Measurements from ENCODE around the gene PARD3B.

The PARD3B gene

DNA sequence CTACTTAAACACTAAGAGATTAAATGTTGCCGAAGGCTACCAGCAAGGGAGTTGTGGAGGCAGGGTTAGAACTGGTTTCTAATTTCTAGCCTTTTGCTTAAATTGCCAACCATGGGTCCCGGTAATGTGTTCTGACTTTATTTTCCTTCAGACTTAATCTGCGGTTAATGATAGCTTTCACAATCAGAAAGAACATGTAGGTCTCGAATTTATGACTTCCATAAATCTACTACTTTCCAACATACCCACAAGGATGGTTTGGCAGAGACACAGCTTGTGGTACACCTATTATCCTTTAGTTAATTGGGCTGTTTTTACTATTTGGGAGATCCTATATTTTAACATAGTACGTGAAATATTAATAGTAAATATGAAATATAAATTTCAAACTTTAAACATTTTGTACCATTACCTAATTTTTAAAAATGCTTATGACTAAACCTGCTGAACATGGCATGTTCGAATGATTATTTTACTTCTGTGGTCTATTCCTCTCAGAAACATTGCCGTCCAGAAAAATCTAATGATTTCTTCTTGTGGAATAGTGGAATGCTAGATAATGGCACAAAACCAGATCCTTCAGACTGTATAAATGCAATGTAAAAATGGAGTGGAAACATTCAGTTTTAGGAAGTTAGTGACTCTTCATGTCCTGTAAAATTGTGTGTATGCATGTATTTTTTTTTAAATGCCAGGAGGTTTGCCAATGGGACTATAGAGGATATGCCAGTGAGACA lies 41.3 kb downstream of the PARD3B start:
- DNase-seq (ENCODE audit: low read depth), result no peak

DNA sequence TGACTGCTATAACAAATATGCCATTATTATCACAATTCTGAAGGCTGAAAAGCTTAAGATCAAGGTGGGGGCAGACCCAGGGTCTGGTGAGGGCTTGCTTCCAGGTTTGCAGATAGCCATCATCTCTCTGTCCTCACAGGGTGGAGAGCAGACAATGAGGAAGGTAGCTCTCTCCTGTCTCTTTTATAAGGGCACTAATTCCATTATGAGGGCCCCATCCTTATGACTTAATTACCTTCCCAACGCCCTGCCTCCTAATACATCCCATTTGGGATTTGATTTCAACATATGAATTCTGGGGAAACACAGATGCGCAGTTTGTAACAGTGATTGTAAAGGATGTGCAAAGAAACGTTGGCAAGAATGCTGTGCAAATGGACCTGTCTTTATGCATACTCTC lies 44.8 kb downstream of the PARD3B start:
- no peak for DNase-seq (ENCODE audit: low read depth)

DNA sequence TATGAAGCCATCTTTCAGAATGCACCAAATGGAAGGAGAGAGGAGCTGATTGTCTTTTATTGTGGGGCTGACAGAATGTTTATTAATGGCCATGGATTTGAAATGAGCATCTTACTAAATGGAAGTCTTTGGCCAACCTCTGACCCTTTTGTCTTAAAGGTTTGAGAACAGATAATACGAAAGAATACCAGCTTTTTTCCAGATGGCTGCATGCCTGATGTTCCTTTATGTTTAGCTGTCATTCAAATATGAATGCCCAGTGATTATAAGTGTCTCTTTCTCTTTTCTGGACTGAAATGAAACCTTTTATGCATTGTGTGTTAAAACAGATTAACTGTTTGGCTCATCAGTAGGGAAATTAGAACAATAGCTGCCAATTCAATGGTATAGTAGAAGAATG lies 46.0 kb downstream of the PARD3B start:
- no peak for DNase-seq (ENCODE audit: low read depth)

DNA sequence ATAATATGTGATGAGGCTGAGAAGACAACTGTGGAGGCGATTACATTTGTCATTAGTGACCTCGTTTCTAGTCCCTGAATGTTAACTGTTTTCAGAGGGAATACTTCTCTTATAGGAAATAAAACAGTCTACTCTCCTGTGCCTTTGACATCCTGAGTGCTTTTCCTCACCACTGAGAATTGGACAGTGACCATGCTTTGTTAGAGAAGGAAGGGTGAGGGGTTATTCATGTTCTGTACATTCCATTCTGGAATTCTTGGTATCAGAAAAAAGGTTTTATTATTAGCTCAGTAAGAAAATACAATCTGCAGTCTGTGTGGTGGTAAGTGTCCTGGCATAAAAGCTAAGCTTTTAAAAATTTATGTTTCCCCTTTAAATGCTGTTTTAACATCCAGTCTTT lies 58.8 kb downstream of the PARD3B start:
- no peak for DNase-seq (ENCODE audit: low read depth)

DNA sequence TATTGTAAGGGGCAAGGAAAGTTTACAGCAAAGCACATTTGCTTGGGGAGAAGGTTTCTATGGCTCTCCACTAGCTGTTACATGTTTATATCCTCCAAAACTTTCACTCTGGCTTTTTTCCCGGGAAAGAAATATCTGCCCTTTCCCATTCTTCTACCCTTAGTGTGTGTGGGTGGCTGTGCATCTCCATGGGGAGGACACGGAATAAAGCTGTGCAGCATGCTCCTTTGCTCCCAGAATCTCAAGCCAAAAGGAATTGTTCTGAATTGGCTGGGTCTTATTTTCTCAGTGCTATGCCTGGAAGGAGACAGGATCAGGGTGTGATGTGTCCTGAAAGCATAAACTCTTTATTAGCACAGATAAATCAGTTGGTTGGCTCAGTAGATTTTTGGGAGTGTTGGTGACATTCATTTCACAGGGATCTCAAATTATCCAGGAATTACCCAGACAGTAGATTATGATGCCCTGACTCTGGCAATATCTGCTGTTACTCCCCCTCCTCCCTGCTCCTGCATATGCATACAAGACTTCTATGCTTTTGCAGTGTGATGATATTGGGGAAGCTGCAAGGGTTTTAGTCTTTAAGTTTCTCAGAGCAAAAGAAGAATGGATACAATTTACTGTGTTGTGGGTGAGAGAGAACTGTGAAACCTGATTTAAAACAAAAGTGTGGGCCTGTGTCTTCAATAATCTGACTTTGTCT lies 63.1 kb downstream of the PARD3B start:
- no peak for DNase-seq (ENCODE audit: low read depth)

DNA sequence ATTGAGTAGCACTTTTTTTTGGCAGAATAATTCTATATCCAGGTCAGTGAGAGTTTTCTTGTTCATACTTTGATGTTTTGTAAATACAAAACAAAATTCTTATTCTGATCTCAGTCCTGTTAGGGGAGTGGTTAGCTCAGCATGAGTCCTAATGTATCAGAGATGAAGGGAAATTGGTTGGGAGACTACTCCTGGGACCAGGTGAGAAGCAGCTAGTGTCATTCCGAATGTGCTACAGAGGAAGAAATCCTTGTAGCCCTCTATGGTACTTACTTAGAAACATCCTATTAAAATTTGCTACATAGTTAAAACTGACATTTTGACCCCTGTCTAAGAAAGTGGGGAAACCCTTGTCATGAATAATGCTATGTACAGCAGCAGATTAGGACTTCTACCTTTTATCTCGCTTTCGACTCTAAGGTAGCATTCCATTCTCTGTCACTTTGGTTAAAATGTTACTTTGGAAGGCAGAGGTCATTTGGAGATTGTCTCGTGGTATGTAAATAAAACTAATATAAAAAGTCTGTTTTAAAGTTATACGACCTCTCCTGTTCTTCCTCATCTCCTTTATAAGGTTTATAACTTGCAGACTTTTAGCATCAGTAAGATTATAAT lies 65.8 kb downstream of the PARD3B start:
- DNase-seq (ENCODE audit: low read depth), result no peak

DNA sequence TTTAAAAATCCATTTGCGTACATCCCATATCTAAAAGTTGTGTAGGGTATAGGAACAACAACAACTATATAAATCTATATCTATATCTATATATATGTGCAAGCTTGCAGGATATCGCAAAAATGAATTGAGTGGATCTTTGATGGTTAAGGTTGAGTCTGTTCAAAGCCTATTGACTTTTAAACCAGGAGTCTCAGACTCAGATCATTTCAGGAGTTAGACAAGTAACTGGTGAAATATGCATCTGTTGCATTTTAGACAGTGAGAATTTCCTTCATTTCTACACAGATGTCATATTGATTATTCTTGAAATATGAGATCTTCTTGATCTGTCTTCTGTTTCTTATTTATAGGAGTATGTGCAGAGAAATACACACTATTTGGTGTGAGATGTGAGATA lies 66.5 kb downstream of the PARD3B start:
- no peak for DNase-seq (ENCODE audit: low read depth)

DNA sequence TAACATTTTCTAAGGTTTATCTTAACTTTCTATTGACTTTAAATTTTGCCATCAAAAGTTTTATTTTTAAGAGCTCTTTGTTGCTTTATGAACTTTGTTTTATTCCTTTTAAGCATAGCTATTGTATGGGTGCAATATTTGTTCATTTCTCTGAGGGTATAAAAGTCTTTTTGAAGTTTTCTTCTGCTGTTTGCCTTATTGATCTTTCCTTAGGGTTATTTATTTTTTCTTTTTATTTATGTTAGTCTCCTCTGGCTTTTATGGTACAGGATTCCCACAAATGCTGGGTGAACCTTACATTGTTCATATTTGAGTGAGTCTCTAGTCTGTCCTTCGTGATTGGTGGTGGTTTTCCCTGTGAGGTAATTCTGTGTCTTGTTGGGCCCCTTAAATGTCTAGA lies 68.4 kb downstream of the PARD3B start:
- DNase-seq (ENCODE audit: low read depth), result no peak

DNA sequence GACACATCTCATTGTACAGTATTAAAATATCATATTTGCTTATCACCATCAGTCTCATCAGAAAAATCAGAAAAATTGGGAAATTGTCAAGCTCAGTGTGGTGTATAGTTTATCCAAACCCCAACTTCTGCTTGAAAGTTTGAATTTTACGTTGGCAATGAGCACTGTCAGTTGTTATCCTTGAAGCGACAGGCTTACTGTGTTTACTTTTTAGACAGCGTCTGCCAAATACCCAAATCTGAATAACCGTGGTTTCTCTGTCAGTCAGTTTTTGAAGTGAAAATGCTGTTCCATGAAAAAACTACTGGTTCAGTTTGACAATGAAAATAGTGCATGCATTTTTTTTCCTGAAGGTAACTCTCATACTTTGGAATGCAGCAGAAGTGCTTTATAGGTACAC lies 70.2 kb downstream of the PARD3B start:
- no peak for DNase-seq (ENCODE audit: low read depth)

DNA sequence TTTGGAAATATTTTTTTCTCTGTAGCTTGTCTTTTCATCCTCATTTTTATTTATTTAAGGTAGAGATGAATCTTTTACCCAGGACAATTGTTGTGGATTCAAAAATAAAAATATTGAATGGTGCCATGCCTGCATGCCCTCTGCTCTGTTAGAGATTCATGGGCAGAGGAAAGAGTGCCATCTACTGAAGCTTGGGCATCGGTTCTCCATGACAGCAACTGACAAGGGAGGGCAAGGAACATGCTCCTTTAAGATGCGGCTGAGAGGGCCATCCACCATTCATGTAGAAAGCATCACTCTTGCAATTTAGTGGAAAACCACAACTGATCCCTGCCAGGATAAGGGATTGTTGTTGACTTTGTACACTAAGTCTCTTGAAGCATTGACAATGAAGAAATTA lies 79.9 kb downstream of the PARD3B start:
- no peak for DNase-seq (ENCODE audit: low read depth)

DNA sequence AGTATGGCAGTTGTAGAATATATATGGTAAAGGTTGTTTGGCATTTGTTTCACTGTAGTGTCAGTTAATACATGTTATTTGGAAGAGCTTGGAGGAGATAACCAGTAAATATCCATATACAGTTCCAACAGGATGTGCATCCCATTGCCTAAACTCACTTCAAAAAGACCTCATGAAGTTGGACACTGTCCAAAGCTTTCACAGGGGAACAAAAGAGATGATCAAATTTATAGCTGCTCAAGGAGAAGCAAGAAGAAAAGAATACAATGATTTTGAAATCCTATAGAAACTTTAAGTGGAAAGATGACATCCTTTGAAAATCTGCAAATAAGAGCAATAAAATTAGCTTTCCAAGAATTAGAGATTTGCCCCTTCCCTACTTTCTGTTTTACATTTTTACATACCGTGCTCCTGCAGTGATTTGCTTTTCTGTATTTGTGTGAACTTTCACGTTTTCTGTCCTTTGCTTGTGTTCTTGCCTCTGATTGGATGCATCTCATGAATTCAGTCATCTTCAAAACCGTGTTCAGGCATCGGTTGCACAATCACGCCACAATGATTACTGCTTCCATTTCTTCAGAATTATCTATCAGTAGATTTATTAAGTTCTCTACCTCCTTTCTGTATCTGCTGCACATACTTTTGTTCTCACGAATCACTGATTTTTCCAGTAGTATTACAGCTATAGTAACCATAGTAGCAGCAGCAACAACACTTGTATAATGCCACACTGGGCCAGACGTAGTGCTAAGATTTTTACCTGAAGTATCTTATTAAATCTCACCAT lies 83.8 kb downstream of the PARD3B start:
- no peak for DNase-seq (ENCODE audit: low read depth)

DNA sequence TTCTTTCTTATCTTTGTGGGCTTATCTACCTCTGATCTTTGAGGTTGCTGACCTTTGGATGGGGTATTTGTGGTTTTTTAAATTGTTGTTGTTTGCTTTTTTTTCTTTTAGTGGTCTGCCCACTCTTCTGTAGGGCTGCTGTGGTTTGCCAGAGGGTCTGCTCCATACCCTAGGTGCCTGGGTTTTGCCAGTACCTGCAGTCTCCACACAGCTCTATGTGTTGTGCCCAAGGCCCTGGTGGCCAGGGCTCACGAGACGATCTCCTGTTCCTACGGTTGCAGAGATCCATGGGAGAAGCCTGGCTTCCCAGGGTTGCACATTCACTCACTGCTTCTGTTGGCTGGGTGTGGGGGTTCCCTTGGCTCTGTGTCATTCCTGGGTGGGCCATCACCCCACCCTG lies 87.1 kb downstream of the PARD3B start:
- no peak for DNase-seq (ENCODE audit: low read depth)

DNA sequence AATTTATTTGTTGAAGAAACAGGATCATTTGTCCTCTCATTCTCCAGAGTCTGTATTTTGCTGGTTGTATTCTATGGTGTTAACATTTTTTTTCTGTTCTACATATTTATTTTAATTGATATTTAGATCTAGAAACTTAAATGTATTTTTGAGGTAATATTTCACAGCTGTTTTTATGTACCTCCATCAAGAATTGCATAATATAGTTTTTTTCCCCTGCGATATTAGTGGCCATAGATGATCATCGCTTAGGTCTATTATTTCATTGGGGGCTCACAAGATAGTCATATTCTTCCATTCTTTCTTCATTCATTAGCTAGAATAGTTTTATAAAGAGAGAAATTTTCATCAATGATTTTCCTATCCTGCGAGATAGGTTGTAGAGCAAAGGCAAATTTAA lies 89.3 kb downstream of the PARD3B start:
- DNase-seq (ENCODE audit: low read depth), result no peak

DNA sequence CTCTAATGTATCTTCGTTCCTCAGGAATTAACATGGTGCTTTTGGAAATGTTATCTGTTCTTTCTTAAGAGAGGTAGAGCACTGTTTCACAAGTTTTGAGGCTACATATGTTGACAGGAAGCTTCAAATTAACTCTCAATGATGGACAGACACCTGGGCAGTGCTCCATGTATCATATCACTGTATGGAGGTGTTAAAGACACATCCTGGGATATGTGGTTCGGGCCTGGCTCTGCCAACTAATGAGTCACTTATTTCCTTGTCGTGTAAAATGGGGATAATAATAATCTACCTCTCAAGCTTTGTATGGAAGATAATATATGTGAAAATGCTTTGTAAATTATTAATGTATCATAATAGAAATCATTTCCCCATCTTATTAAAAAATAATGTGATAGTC lies 90.2 kb downstream of the PARD3B start:
- no peak for DNase-seq (ENCODE audit: low read depth)

DNA sequence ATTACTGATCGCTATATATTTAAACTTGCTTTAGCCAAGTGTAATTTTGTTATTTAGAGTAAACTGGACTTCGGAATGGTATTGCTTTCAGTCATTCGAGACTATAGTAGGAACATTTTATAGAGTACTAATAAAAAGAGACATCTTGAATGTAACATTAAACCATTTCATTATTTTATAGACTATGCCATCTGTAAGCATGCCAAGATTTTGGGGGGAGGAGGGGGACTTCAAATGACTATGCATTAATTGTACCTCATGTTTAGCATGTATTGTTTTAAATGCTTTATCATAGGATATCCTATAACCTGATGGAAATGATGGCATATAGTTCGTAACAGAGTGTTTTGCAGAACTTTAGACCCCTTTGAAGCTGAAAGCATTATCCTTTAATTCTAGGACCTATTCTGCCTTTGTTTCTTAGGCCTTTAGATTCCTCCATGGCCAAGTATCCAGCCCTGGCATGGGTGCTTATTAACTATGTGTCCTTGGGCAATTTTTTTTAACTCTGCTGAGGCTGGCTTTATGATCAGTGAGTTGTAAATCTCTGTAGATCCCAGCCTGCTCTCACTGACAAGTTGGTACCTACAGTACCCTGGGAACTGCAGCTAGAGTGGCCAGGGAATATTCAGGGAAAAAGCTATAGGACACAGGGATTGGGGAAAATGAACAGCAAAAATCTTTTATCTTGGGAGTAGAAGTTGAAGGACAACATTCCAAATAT lies 93.4 kb downstream of the PARD3B start:
- DNase-seq (ENCODE audit: low read depth), result no peak

DNA sequence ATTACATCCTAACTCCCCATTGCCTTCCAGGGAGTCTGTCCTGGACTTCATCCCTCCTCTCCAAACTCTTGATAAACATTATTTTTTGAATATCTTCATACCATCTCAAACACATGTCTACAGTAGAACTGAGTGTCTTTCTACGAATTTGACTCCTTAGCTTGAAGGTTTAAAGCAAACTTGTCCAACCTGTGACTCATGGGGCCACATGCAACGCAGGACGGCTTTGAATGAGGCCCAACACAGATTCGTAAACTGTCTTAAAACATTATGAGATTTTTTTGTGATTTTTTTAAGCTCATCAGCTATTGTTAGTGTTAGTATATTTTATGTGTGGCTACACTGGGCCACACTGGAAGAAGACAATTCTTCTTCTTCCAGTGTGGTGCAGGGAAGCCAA lies 98.1 kb downstream of the PARD3B start:
- no peak for DNase-seq (ENCODE audit: low read depth)

DNA sequence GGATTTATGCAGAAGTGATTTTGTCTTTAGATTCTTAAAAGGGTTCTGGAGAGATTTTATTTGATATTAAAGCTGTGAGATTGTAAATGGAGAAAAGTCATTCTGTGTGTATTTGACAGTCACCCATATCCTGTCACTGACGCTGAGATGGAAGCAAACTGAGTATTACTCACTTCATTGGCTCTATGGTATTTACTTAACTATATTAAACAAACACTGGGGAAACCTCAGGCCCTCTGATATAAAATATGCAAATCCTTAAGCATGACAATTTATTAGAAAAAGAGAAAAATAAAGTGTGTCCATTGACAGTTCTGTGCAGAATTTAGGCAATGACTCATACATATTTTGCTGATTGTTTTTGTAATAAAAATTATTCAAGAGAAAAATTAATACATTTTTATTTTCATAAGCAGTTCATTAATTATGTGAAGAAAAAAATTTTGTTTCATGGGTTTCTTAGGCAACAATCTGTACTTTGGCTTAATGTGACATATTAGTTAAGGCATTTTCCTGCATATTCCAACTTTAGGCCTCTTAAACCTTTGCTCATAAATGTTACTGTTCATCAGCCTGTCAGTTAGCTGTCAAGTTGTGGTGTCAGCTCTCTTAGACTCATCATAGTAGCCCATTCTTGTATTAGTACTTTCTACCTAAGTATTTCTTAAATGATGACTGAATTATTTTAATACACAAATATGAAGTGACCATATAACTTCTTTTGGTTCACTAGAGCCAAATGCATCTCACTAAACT lies 99.9 kb downstream of the PARD3B start:
- no peak for DNase-seq (ENCODE audit: low read depth)

DNA sequence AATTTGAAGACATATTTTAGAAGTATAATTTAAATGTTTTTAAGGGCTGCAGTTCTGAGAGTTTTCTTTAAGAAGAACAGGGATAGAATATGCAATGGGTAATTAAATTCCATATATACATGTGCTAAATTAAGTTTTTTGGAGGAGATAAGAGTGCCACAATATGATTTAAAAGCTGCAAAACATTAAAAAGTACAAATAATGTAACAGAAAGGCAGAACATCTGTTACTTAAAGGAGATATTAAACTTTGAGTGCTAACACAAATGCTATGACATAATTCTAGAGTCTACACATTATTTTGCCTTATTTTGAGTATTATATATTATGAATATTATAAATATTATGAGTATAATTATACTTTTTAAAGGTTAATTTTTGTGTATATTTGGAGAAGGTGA lies 102.4 kb downstream of the PARD3B start:
- no peak for DNase-seq (ENCODE audit: low read depth)

DNA sequence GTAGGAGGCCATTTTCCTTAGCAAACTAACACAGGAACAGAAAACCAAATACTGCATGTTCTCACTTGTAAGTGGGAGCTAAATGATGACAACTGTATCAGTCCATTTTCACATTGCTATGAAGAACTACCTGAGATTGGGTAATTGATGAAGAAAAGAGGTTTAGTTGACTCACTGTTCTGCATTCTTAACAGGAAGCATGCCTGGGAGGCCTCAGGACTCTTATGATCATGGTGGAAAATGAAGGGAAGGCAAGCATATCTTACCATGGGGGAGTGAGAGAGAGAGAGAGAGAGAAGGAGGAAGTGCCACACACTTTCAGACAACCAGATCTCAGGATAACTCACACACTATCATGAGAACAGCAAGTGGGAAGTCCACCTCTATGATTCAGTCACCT lies 105.3 kb downstream of the PARD3B start:
- no peak for DNase-seq (ENCODE audit: low read depth)

DNA sequence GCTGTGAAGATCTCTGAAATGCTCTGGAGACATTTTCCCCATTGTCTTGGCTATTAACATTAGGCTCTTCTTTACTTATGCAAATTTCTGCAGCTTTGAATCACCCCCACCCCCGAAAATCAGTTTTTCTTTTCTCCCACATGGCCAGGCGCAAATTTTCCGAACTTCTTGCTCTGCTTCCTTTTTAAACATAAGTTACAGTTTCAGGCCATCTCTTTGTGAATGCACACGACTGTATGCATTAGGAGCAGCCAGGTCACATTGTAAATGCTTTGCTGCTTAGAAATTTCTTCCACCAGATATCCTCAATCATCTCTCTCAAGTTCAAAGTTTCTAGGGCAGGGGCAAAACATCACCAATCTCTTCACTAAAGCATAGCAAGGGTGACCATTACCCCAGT lies 106.8 kb downstream of the PARD3B start:
- DNase-seq (ENCODE audit: low read depth), result no peak

DNA sequence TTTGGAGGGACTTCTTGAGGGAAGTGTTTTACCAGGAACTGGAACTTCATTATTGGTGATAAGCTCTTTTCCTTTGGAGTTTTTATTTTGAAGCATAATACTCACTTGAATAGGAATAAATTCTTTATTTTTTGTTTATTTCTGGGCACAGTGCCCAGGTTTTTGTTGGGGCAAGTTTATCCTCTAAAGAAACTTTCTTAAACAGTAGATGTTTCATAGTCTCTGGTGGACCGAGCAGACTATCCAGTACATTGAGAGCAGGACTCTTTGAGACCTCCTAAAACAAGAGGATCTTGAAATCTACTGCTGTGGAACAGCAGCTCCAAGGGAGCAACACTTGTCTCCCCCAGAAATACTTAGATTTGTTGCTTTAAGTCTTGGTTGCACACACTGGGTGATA lies 109.4 kb downstream of the PARD3B start:
- DNase-seq (ENCODE audit: low read depth), result no peak
